ENCODE measurements around the gene SORBS2.

DNA sequence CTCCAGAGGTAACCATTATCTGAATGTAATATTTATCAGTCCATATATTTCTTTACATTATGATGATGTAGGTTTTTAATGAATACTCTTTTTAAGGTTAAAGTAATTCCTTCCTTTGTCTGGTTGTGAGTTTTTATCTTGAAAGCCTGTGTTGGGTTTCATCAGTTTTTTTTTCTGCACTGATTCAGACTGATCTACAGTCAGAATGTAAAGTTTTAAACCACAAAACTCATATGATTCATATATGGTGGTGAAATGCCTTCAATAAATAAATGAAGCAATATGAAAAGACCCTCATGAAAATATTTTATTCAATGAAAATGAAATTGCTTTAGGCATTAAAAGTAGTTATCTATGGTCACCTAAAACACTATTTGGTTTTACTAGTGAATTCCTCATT is 47.1 kb downstream of the SORBS2 start:
- TF ChIP-seq, protein P1, sequence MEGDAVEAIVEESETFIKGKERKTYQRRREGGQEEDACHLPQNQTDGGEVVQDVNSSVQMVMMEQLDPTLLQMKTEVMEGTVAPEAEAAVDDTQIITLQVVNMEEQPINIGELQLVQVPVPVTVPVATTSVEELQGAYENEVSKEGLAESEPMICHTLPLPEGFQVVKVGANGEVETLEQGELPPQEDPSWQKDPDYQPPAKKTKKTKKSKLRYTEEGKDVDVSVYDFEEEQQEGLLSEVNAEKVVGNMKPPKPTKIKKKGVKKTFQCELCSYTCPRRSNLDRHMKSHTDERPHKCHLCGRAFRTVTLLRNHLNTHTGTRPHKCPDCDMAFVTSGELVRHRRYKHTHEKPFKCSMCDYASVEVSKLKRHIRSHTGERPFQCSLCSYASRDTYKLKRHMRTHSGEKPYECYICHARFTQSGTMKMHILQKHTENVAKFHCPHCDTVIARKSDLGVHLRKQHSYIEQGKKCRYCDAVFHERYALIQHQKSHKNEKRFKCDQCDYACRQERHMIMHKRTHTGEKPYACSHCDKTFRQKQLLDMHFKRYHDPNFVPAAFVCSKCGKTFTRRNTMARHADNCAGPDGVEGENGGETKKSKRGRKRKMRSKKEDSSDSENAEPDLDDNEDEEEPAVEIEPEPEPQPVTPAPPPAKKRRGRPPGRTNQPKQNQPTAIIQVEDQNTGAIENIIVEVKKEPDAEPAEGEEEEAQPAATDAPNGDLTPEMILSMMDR (IDR thresholded peaks at IDR 0.05 in 2 of 3, conservative IDR thresholded peaks at IDR 0.05 in 1 of 3; ENCODE audit: borderline replicate concordance in 1 of 3, insufficient read depth in 1 of 3, low read depth in 2 of 3, low read length in 2 of 3), result no peak
- TF ChIP-seq POLR2AphosphoS5 (IDR thresholded peaks at IDR 0.05; ENCODE audit: low read depth, low read length), result no peak
- TF ChIP-seq, protein P2, sequence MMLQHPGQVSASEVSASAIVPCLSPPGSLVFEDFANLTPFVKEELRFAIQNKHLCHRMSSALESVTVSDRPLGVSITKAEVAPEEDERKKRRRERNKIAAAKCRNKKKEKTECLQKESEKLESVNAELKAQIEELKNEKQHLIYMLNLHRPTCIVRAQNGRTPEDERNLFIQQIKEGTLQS (IDR thresholded peaks at IDR 0.05), result no peak
- TF ChIP-seq YY1 (IDR thresholded peaks at IDR 0.05; ENCODE audit: extremely low read depth, insufficient replicate concordance, low read depth, low read length), result no peak
- TF ChIP-seq, protein P3, sequence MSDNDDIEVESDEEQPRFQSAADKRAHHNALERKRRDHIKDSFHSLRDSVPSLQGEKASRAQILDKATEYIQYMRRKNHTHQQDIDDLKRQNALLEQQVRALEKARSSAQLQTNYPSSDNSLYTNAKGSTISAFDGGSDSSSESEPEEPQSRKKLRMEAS (IDR thresholded peaks at IDR 0.05), result no peak
- TF ChIP-seq POLR2A (IDR thresholded peaks at IDR 0.05; ENCODE audit: borderline replicate concordance, extremely low read depth, insufficient read depth, insufficient read length), result no peak
- no peak for TF ChIP-seq SRF (IDR thresholded peaks at IDR 0.05; ENCODE audit: low read depth)
